PC-3 (cell line): ENCODE results near the gene KIF13A. TPM values are rescaled to one million over a fixed set of nuclear protein-coding genes. Genes with fewer than 3 reads are reported as not detected.

ENCODE experiments used
- ATAC-seq: fragments of 200-7000 bp; cut with Tn5 transposase; 2 replicates; pipeline ENCODE4 v1.9.1; 2020; ENCODE audit warnings: mild to moderate bottlenecking, moderate library complexity
- BruUV-seq: library from RNA; stranded (reverse); fragments of 400-500 nt; replicated peaks from 2 replicates; lab custom pipeline; 2021; lab: Mats Ljungman, UMichigan
- CTCF ChIA-PET: fragments of 300-600 bp; sonication (Branson Sonifier 250); formaldehyde crosslinking; loops from one replicate; lab custom pipeline; 2022; ENCODE audit warnings: antibody characterized with exemption; lab: Charles Lee
- POLR2A ChIA-PET: fragments of 300-600 bp; sonication (Branson Sonifier 250); formaldehyde crosslinking; loops from one replicate; lab custom pipeline; 2022; ENCODE audit warnings: antibody characterized with exemption; ENCODE audit not compliant: unreplicated experiment; lab: Charles Lee
- DNase-seq: peaks from one replicate; pipeline ENCODE4 v3.0.0-alpha.2; 2015
- H2AFZ ChIP-seq: fragments of 300-600 bp; sonication (generic); 2 replicates; pipeline ENCODE4 v1.6.0; 2016; ENCODE audit warnings: antibody characterized with exemption, low read length
- H3F3A ChIP-seq: fragments of 300-600 bp; sonication (generic); one replicate; pipeline ENCODE4 v1.6.0; 2017; ENCODE audit warnings: antibody characterized with exemption, low read length, control low read depth, mild to moderate bottlenecking; ENCODE audit not compliant: unreplicated experiment
- H3K27ac ChIP-seq: fragments of 300-600 bp; sonication (generic); 2 replicates; pipeline ENCODE4 v1.5.1; 2016; ENCODE audit warnings: mild to moderate bottlenecking, low read length
- H3K27me3 ChIP-seq: fragments of 300-600 bp; sonication (generic); 2 replicates; pipeline ENCODE4 v1.6.1; 2016; ENCODE audit warnings: low read length, mixed read lengths
- H3K36me3 ChIP-seq: fragments of 300-600 bp; sonication (generic); 2 replicates; pipeline ENCODE4 v1.6.1; 2016; ENCODE audit warnings: low read depth, mixed run types, low read length, mixed read lengths
- H3K4me1 ChIP-seq: fragments of 300-600 bp; sonication (generic); 2 replicates; pipeline ENCODE4 v1.5.1; 2016; ENCODE audit warnings: low read length; ENCODE audit not compliant: insufficient read depth
- H3K4me2 ChIP-seq: fragments of 300-600 bp; sonication (generic); 2 replicates; pipeline ENCODE4 v1.6.0; 2016; ENCODE audit warnings: low read length
- H3K4me3 ChIP-seq: fragments of 300-600 bp; sonication (generic); 2 replicates; pipeline ENCODE4 v1.5.1; 2016; ENCODE audit warnings: mild to moderate bottlenecking, low read length, mixed read lengths
- H3K79me2 ChIP-seq: fragments of 300-600 bp; sonication (generic); 2 replicates; pipeline ENCODE4 v1.6.1; 2017; ENCODE audit warnings: low read length, mixed read lengths
- H3K9ac ChIP-seq: fragments of 300-600 bp; sonication (generic); 2 replicates; pipeline ENCODE4 v1.6.0; 2016; ENCODE audit warnings: mild to moderate bottlenecking, low read length
- H3K9me2 ChIP-seq: fragments of 300-600 bp; sonication (generic); replicated peaks from 2 replicates; pipeline ENCODE4 v1.6.1; 2016; ENCODE audit warnings: mixed run types, low read length, mixed read lengths
- H3K9me3 ChIP-seq: fragments of 300-600 bp; sonication (generic); 2 replicates; pipeline ENCODE4 v1.6.1; 2016; ENCODE audit warnings: low read length, mixed read lengths
- H4K20me1 ChIP-seq: fragments of 300-600 bp; sonication (generic); 2 replicates; pipeline ENCODE4 v1.6.1; 2016; ENCODE audit warnings: low read length, mixed read lengths
- CTCF ChIP-seq: fragments of 300-600 bp; sonication (generic); conservative IDR thresholded peaks from 2 replicates; pipeline ENCODE4 v1.5.1; 2017; ENCODE audit warnings: antibody characterized with exemption, low read depth, mild to moderate bottlenecking, low read length
- EZH2 ChIP-seq: fragments of 300-600 bp; sonication (generic); IDR thresholded peaks from one replicate; pipeline ENCODE4 v1.6.1; 2017; ENCODE audit warnings: antibody characterized with exemption, mild to moderate bottlenecking, low read length; ENCODE audit not compliant: unreplicated experiment
- EZH2phosphoT487 ChIP-seq: fragments of 300-600 bp; sonication (generic); IDR thresholded peaks from 2 replicates; pipeline ENCODE4 v1.6.1; 2018; ENCODE audit warnings: mild to moderate bottlenecking, antibody characterized with exemption, low read length, borderline replicate concordance
- intact Hi-C: fragments of 100-400 bp; cut with micrococcal nuclease; formaldehyde crosslinking; loops from 2 replicates; pipeline ENCODE4 v1.9.0; 2023
- total RNA-seq: library from RNA; depleted of rRNA; stranded (reverse); fragments of >200 nt; gene quantifications from 2 replicates; pipeline ENCODE4 v1.2.3, GENCODE V29; 2014

Gene KIF13A
- total RNA-seq, 1 experiment from 2014 or later, result 21.3 TPM

- Histone ChIP-seq H3F3A (no peaks in the 10 kb centered on the region), H3K4me3 (no peak overlapping the region), H3K79me2 (no peaks in the 10 kb centered on the region), H2AFZ (no peak overlapping the region), H3K9ac (no peak overlapping the region), H3K9me3 (no peaks in the 10 kb centered on the region), H3K36me3 (no peaks in the 10 kb centered on the region), H3K4me1 (peaks cover 21% of the 10 kb centered on the region), H3K9me2 (no peaks in the 10 kb centered on the region), H4K20me1 (no peaks in the 10 kb centered on the region), H3K4me2 (peak overlapping the region; percentile 30; the same call in 1 of the 2 replicates), H3K27ac (peak overlapping the region; percentile 12; the same call in 1 of the 2 replicates), H3K27me3 (no peaks in the 10 kb centered on the region)
- intact Hi-C loops, result no loop called here
- DNase-seq (no peak), ATAC-seq (no peak)
- BruUV-seq, result no TSS peak
- TF ChIP-seq EZH2phosphoT487, result no peak
- TF ChIP-seq CTCF, result no peak
- TF ChIP-seq EZH2, result no peak
- POLR2A ChIA-PET, result no interaction called here
- CTCF ChIA-PET, result no interaction called here
Measured at GRCh38 chr6:17998003-17998402, 10.6 kb upstream of the KIF13A start.

GRCh38 chr6:17995414-17995813 is 8.0 kb upstream of the KIF13A start:
- ATAC-seq, result no peak
- no peak for DNase-seq
- CTCF ChIA-PET, result no interaction called here

More at GRCh38 chr6:17995414-17995813, 8.0 kb upstream of the KIF13A start:
- no peak overlapping the region for H3K4me2 ChIP-seq
- H3K9me2 ChIP-seq, result no peaks in the 10 kb centered on the region
- no peaks in the 10 kb centered on the region for H3K9me3 ChIP-seq
- POLR2A ChIA-PET, result no interaction called here
- no peaks in the 10 kb centered on the region for H3K79me2 ChIP-seq
- no peak overlapping the region for H3K27ac ChIP-seq
- no peaks in the 10 kb centered on the region for H4K20me1 ChIP-seq
- no peaks in the 10 kb centered on the region for H3K27me3 ChIP-seq
- intact Hi-C loops, result no loop called here
- H2AFZ ChIP-seq, result no peak overlapping the region
- H3K4me1 ChIP-seq, result peaks cover 34% of the 10 kb centered on the region
- H3K36me3 ChIP-seq, result no peaks in the 10 kb centered on the region
- no TSS peak for BruUV-seq
- TF ChIP-seq CTCF (no peak), EZH2phosphoT487 (no peak), EZH2 (no peak)
- H3K9ac ChIP-seq, result no peak overlapping the region
- no peak overlapping the region for H3K4me3 ChIP-seq
- H3F3A ChIP-seq, result no peaks in the 10 kb centered on the region
